K562 (cell line): ENCODE measurements around the gene SLC3A2. TPM values are rescaled to one million over a fixed set of nuclear protein-coding genes. Genes with fewer than 3 reads are reported as not detected.

Experiments
- CBFA2T2 ChIP-seq: fragments of 450-650 bp; conservative IDR thresholded peaks from 2 replicates; pipeline ENCODE4 v1.6.1; 2017; ENCODE audit warnings: mild to moderate bottlenecking
- CBX1 ChIP-seq: sonication (generic); IDR thresholded peaks from 2 replicates; pipeline ENCODE4 v1.6.1; 2016; ENCODE audit warnings: antibody characterized with exemption, low read depth, mild to moderate bottlenecking
- DNMT1 ChIP-seq: fragments of 450-650 bp; IDR thresholded peaks from 2 replicates; pipeline ENCODE4 v1.6.1; 2016; ENCODE audit warnings: antibody characterized with exemption, mild to moderate bottlenecking
- HOXB6 ChIP-seq: fragments of 250-450 bp; sonication (Bioruptor Pico); IDR thresholded peaks from 2 replicates; pipeline ENCODE4 v1.5.1; 2022; ENCODE audit warnings: mild to moderate bottlenecking, borderline replicate concordance
- MAFG ChIP-seq: fragments of 450-650 bp; conservative IDR thresholded peaks from 2 replicates; pipeline ENCODE4 v1.6.1; 2016; ENCODE audit warnings: missing genetic modification characterization, missing compliant biosample characterization
- MECOM ChIP-seq: fragments of 250-450 bp; sonication (Bioruptor Pico); IDR thresholded peaks from 2 replicates; pipeline ENCODE4 v1.8.0; 2022; ENCODE audit warnings: inconsistent platforms
- NFE2L1 ChIP-seq: fragments of 450-650 bp; IDR thresholded peaks from 2 replicates; pipeline ENCODE4 v1.6.1; 2016; ENCODE audit warnings: missing genetic modification characterization, low read depth, mild to moderate bottlenecking, missing compliant biosample characterization, moderate library complexity, borderline replicate concordance
- NUFIP1 ChIP-seq: fragments of 450-650 bp; IDR thresholded peaks from 2 replicates; pipeline ENCODE4 v1.6.1; 2018; ENCODE audit not compliant: partially characterized antibody
- PHB ChIP-seq: fragments of 250-450 bp; sonication (Bioruptor Pico); IDR thresholded peaks from 2 replicates; pipeline ENCODE4 v1.5.0; 2021
- PHF21A ChIP-seq: fragments of 450-650 bp; IDR thresholded peaks from 2 replicates; pipeline ENCODE4 v1.6.1; 2017; ENCODE audit warnings: low read depth, borderline replicate concordance
- ZNF253 ChIP-seq: fragments of 250-450 bp; sonication (Bioruptor Pico); conservative IDR thresholded peaks from 2 replicates; pipeline ENCODE4 v1.6.1; 2021; ENCODE audit warnings: mild to moderate bottlenecking
- ZNF444 ChIP-seq: fragments of 250-450 bp; sonication (Bioruptor Pico); IDR thresholded peaks from 2 replicates; pipeline ENCODE4 v1.4.0; 2020; ENCODE audit warnings: mild to moderate bottlenecking, moderate library complexity
- polyA plus RNA-seq, 8 experiments: library from polyadenylated mRNA; depleted of rRNA in 4 of 8; stranded (reverse) in 5 of 8; unstranded in 3 of 8; fragments of >200 nt; fragmentation: Nextera tagmentation in 2 of 8; fragmentation: Illumina TruSeq in 1 of 8; extraction: Ambion mirVana in 2 of 8; extraction: Trizol in 1 of 8; gene quantifications; 2 replicates each; pipeline versions ENCODE4 v1.2.1 to v1.2.3, GENCODE V29; 2011 to 2014; ENCODE audit warnings: inconsistent platforms in 1 of 8, missing spikeins in 1 of 8
- total RNA-seq, 7 experiments: library from RNA; depleted of rRNA in 6 of 7; stranded (reverse); fragments of >200 nt in 6 of 7; fragmentation: Illumina TruSeq in 2 of 7; extraction: Trizol in 2 of 7; gene quantifications; 2 replicates each; pipeline versions ENCODE4 v1.2.1 to v1.2.3, GENCODE V29; 2011 to 2021; ENCODE audit warnings: low replicate concordance in 1 of 7
- TF ChIP-seq, protein P1 (sequence below): fragments of 450-650 bp; IDR thresholded peaks from 2 replicates; pipeline ENCODE4 v1.6.1; 2017; ENCODE audit warnings: antibody characterized with exemption
- TF ChIP-seq, protein P2 (sequence below): fragments of 250-450 bp; sonication (Bioruptor Pico); IDR thresholded peaks from 2 replicates; pipeline ENCODE4 v1.6.1; 2021; ENCODE audit warnings: mild to moderate bottlenecking
- TF ChIP-seq, protein P3 (sequence below): fragments of 450-650 bp; formaldehyde crosslinking; conservative IDR thresholded peaks from 2 replicates; pipeline ENCODE4 v1.4.0; 2022; ENCODE audit warnings: mild to moderate bottlenecking, missing genetic modification characterization
- TF ChIP-seq, protein P4 (sequence below): fragments of 450-650 bp; IDR thresholded peaks from 2 replicates; pipeline ENCODE4 v1.6.1; 2017; ENCODE audit warnings: mild to moderate bottlenecking, moderate library complexity

The SLC3A2 gene
- total and polyA plus RNA-seq, 9 of the 15 experiments (the other 6 are each of a cell fraction or from before 2014, with no cell fraction given), result 20.0 to 296 (median 214) TPM

DNA sequence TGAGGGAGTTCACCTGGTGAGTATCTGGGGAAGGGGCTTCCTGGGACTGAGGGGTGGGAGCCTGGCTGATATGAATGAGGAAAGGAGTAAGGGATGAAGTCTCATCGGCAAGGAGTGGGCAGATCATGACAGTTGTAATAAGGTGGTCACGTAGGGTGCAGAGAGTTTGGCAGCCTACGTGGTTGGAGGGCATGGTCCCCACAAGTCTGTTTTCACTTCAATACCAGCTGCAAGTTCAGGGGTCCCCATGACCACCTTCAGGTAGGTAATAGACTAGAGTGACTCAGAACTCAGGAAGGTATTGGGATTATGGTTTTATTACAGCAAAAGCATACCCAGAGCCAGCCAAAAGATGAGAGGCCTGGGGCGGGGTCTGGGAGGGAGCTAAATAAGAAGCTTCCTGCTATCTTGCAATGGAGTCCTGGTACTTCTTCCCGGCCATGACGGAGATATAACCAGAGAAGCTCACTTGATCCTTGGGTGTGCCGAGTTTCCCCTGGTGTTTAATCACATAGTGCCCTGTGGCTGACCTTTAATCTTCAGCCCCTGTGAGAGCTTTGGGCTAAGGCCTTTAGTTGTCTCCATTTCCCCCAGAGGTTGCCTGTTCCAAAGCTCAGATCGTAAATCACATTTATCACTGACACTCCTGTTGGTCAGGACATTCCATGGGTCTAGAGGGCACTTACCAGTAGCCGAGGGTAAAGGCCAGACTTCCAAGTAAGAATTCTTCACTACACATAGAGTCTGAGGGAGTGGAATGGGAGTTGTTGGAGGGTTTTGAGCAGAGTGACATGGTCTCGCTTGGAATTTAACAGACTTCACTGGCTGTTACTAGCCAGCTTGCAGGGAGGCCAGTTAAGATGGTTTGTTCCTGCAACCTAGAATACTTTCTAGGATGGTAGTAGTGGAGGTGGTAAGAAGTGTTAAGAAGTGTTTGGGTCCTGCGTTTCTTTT, 9.1 kb downstream of the SLC3A2 start (continued):
- TF ChIP-seq, protein P1, sequence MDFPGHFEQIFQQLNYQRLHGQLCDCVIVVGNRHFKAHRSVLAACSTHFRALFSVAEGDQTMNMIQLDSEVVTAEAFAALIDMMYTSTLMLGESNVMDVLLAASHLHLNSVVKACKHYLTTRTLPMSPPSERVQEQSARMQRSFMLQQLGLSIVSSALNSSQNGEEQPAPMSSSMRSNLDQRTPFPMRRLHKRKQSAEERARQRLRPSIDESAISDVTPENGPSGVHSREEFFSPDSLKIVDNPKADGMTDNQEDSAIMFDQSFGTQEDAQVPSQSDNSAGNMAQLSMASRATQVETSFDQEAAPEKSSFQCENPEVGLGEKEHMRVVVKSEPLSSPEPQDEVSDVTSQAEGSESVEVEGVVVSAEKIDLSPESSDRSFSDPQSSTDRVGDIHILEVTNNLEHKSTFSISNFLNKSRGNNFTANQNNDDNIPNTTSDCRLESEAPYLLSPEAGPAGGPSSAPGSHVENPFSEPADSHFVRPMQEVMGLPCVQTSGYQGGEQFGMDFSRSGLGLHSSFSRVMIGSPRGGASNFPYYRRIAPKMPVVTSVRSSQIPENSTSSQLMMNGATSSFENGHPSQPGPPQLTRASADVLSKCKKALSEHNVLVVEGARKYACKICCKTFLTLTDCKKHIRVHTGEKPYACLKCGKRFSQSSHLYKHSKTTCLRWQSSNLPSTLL, result no peak
- TF ChIP-seq CBFA2T2, result peak; percentile 80
- TF ChIP-seq NUFIP1, result no peak
- no peak for TF ChIP-seq ZNF253 (CRISPR knock-in tag)
- TF ChIP-seq, protein P2, sequence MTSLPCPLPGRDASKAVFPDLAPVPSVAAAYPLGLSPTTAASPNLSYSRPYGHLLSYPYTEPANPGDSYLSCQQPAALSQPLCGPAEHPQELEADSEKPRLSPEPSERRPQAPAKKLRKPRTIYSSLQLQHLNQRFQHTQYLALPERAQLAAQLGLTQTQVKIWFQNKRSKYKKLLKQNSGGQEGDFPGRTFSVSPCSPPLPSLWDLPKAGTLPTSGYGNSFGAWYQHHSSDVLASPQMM, result peak; percentile 75; the same call in 1 of the 2 replicates
- TF ChIP-seq DNMT1, result peak; percentile 36; the same call in 1 of the 2 replicates
- no peak for TF ChIP-seq NFE2L1
- peak; percentile 36; the same call in 1 of the 2 replicates for TF ChIP-seq CBX1
- peak; percentile 73 for TF ChIP-seq ZNF444
- TF ChIP-seq, protein P3, sequence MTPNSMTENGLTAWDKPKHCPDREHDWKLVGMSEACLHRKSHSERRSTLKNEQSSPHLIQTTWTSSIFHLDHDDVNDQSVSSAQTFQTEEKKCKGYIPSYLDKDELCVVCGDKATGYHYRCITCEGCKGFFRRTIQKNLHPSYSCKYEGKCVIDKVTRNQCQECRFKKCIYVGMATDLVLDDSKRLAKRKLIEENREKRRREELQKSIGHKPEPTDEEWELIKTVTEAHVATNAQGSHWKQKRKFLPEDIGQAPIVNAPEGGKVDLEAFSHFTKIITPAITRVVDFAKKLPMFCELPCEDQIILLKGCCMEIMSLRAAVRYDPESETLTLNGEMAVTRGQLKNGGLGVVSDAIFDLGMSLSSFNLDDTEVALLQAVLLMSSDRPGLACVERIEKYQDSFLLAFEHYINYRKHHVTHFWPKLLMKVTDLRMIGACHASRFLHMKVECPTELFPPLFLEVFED (CRISPR knock-in tag), result peak; percentile 99
- TF ChIP-seq, protein P4, sequence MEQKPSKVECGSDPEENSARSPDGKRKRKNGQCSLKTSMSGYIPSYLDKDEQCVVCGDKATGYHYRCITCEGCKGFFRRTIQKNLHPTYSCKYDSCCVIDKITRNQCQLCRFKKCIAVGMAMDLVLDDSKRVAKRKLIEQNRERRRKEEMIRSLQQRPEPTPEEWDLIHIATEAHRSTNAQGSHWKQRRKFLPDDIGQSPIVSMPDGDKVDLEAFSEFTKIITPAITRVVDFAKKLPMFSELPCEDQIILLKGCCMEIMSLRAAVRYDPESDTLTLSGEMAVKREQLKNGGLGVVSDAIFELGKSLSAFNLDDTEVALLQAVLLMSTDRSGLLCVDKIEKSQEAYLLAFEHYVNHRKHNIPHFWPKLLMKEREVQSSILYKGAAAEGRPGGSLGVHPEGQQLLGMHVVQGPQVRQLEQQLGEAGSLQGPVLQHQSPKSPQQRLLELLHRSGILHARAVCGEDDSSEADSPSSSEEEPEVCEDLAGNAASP, result no peak
- no peak for TF ChIP-seq PHF21A
- peak; percentile 56; the same call in 1 of the 2 replicates for TF ChIP-seq MECOM (CRISPR knock-in tag)
- peak; percentile 86 for TF ChIP-seq PHB (CRISPR knock-in tag)
- TF ChIP-seq MAFG (tag), result no peak
- peak; percentile 73; the same call in 1 of the 2 replicates for TF ChIP-seq HOXB6 (CRISPR knock-in tag)
